Stimulated activated CD8-positive, alpha-beta memory T cell treated with anti-CD3 and anti-CD28 coated beads, Interleukin-12 subunit alpha, Interleukin-12 subunit beta, amount 100 ng/mL, for 4 hours (primary cell): ENCODE measurements around the gene MTERF2.

ENCODE experiments used
- DNase-seq: peaks from one replicate; pipeline ENCODE4 v3.0.0-alpha.2; 2020; ENCODE audit warnings: low read depth

MTERF2 gene

GRCh38 chr12:106953352-106954250, 33.3 kb downstream of the MTERF2 start:
- no peak for DNase-seq

- DNase-seq, result no peak
Observed at GRCh38 chr12:106950591-106950990, 36.4 kb downstream of the MTERF2 start.

DNA sequence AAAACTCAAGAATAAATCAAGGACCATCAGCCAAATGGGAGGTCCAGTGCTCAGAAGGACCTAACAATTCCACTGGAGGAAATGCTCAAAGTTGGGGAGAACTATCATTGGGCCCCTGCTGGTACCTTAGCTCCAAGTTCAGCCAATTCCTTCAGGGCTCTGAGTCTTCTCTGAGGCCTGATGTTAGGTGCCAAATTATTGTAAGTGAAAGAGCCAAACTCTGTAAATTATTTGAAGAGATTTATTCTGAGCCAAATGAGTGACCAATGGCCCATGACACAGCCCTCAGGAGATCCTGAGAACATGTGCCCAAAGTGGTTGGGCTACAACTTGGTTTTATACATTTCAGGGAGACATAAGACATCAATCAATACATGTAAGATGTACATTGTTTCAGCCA, 39.5 kb downstream of the MTERF2 start:
- no peak for DNase-seq

DNA sequence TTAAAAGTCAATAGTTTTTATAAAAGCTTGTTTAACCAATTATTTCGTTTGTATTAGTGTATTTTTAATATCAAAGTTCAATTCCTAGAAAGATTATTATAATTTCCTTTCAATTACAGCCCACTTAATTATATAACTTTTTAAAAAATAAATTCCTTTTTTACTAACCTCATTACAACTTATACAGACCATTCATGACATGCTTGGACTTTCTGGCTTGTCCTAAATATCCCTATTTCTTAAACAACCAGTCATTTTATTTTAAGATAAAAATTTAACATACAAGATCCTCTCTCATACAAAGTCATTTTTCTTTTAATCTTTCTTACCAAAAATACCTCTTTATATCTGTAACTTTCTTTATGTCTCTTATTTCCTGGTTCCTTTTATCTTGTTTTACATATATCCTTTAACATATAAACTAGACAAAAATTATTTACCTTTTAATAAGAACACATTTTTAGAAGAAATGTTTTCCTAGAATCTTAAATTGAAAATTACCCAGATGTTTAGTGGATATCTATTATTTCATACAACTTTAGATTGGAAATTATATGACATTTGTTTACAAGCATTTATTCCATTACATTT, 41.6 kb downstream of the MTERF2 start:
- DNase-seq, result no peak

GRCh38 chr12:106942775-106943174, 44.2 kb downstream of the MTERF2 start:
- no peak for DNase-seq

GRCh38 chr12:106941481-106942156, 45.3 kb downstream of the MTERF2 start:
- no peak for DNase-seq

DNA sequence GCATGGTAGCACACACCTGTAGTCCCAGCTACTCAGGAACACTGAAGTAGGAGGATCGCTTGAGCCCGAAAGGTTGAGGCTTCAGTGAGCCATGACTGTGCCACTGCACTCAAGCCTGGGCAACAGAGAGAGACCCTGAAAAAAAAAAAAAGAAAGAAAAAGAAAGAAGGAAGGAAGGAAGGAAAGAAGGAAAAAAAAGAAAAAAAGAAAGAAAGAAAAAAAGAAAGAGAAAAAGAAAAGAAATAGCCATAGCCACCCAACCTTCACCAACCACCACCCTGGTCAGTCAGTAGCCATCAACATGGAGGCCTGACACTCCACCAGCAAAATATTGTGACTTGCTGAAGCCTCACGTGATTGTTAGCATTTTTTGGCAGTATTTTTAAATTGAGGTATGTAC, 52.7 kb downstream of the MTERF2 start:
- DNase-seq, result no peak
